CD4-positive, alpha-beta T cell treated with Interleukin-6 at 100 ng/mL for 8 hours (primary cell): ENCODE results near the gene ALB.

Experiments used
- DNase-seq: peaks from one replicate; pipeline ENCODE4 v3.0.0-alpha.2; 2020; ENCODE audit warnings: mixed read lengths, low spot score

The ALB gene

DNA sequence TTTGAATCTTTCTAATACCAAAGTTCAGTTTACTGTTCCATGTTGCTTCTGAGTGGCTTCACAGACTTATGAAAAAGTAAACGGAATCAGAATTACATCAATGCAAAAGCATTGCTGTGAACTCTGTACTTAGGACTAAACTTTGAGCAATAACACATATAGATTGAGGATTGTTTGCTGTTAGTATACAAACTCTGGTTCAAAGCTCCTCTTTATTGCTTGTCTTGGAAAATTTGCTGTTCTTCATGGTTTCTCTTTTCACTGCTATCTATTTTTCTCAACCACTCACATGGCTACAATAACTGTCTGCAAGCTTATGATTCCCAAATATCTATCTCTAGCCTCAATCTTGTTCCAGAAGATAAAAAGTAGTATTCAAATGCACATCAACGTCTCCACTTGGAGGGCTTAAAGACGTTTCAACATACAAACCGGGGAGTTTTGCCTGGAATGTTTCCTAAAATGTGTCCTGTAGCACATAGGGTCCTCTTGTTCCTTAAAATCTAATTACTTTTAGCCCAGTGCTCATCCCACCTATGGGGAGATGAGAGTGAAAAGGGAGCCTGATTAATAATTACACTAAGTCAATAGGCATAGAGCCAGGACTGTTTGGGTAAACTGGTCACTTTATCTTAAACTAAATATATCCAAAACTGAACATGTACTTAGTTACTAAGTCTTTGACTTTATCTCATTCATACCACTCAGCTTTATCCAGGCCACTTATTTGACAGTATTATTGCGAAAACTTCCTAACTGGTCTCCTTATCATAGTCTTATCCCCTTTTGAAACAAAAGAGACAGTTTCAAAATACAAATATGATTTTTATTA is 28.3 kb downstream of the ALB start:
- DNase-seq = no peak

DNA sequence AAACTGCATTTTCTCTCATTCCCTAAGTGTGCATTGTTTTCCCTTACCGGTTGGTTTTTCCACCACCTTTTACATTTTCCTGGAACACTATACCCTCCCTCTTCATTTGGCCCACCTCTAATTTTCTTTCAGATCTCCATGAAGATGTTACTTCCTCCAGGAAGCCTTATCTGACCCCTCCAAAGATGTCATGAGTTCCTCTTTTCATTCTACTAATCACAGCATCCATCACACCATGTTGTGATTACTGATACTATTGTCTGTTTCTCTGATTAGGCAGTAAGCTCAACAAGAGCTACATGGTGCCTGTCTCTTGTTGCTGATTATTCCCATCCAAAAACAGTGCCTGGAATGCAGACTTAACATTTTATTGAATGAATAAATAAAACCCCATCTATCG is 29.1 kb downstream of the ALB start:
- DNase-seq = no peak

DNA sequence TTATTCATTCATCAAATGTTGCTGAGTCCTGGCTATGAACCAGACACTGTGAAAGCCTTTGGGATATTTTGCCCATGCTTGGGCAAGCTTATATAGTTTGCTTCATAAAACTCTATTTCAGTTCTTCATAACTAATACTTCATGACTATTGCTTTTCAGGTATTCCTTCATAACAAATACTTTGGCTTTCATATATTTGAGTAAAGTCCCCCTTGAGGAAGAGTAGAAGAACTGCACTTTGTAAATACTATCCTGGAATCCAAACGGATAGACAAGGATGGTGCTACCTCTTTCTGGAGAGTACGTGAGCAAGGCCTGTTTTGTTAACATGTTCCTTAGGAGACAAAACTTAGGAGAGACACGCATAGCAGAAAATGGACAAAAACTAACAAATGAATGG is 30.2 kb downstream of the ALB start:
- DNase-seq = no peak

DNA sequence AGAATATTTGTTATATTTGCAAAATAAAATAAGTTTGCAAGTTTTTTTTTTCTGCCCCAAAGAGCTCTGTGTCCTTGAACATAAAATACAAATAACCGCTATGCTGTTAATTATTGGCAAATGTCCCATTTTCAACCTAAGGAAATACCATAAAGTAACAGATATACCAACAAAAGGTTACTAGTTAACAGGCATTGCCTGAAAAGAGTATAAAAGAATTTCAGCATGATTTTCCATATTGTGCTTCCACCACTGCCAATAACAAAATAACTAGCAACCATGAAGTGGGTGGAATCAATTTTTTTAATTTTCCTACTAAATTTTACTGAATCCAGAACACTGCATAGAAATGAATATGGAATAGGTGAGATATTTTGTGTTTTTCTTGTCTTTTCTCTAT is 31.9 kb downstream of the ALB start, which contains the start of gene AFP:
AFP (plus strand) TSS at position 238 of the 400 bp plus-strand sequence; CDS start at position 280, 42 bp downstream.
- no peak for DNase-seq

DNA sequence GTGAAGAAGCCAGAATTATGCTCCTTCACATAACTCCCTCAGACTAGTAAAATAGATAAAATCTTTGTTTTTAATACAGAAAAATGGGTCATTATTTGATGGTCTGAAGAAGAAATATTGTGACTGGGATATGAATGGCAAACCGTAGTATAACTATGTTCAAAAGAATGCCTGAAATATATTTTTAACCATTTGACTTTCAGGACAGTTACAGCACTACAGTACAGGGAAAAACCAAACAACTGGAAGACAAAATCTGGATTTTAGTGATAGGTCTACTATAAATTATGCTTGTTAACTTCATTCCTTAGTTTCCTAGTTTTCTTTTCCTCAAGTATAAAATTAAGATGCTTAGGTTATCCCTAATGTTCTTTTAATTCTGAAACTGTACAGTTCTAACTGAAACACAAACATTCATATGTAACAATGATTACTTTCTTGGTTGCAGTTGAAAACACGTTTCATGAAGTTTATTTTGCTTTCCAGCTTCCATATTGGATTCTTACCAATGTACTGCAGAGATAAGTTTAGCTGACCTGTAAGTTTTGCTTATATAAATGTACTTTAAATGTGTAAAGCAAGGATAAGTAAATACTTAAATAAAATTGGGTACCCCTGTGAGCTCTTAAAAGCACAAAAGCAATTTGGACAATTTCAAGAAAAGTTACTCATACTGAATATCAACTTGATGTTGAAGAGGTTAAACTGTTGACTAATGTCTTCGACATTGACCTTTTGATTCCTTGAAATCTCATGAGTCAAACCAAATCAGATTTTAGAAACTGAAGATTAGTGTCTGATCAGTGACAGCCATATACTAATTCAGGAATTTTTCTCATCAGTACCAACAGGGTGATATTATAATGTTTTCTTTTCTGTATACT is 32.8 kb downstream of the ALB start:
- no peak for DNase-seq

DNA sequence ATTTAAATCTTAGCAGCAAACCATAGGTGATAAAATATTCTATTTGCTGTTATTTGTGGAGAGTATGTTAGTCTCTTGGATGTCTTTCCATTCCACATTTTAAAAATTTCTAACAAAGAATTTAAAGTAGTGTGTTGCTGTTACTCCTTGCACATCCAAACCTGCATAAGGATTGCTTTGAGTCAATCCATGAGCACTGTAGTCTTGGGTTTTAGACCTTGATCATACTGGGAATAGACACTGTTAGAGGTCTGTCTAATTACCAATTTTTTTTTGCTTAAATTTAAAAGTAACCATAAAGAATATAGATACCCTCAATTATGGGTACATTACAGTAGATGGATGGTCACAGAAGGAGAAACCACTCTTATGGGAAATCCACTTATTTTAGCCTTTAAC is 33.5 kb downstream of the ALB start:
- no peak for DNase-seq

DNA sequence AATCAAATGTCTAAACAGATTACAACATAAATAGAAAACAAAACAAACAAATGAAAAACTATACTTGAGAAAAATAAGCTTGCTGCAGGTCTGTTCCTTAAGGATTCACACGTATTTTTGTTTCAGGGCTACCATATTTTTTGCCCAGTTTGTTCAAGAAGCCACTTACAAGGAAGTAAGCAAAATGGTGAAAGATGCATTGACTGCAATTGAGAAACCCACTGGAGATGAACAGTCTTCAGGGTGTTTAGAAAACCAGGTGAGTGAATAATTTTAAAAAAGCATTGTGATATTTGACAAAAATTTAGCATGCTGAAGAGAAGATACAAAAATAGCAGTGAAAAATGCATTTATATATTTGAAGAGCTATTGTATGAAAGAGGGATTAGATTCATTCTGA is 34.0 kb downstream of the ALB start:
- no peak for DNase-seq

DNA sequence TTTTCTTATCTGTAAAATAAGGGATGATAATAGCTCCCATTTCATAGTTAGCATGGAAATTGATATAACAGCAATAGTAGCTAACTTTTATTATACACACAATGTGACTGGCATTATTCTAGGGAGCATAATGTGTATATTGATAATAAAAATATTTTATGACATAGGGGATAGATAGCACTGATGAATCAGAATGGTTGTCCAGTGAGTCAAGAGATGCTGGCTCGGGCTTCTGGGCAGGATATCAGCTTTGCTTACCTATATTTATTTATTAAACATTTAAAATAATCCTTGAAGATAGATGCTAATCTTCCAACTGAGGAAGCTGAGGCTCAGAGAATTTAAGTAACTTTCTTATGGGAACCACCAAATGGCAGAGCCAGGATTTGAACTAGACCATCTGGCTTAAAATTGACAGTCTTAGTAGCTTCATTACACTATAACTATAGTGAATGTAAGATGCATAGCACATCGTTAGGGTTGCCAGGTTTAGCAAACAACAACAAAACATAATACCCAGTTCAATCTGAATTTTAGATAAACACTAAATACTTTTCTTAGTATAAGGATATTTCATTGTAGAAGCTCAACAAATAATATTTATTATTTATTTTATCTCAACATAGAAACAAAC is 34.6 kb downstream of the ALB start:
- no peak for DNase-seq

DNA sequence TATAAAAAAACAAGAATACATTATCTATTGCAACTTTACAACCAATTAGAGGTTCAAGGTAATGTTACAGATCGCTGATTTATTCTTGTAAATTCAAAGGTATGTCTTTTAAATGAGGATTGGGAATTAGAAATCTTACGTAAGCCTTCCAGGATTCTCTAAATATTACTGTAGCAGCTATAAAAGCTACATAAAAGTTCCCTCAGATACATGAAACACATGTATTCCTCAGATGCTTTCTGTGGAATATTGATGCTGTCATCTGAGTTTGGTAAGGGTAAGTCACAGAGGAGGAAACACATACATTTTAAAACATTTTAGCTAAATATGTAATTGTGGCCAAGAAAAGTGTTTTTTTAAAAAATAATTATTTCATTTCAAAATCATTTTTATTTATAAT is 35.4 kb downstream of the ALB start:
- no peak for DNase-seq

DNA sequence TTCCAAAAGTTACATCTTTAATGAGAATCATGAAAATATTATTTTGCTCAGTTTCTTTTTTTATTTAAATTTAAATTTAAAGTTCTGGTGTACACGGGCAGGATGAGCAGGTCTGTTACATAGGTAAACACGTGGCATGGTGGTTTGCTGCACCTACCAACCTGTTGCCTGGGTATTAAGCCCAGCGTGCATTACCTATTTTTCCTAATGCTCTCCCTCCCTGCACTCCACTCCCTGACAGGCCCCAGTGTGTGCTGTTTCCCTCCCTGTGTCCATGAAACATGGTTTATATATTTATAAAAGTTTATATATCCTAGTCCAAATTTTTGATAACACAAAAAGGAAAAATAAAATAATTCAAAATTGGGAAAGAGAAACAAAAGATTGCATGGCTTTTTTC is 35.9 kb downstream of the ALB start:
- no peak for DNase-seq

DNA sequence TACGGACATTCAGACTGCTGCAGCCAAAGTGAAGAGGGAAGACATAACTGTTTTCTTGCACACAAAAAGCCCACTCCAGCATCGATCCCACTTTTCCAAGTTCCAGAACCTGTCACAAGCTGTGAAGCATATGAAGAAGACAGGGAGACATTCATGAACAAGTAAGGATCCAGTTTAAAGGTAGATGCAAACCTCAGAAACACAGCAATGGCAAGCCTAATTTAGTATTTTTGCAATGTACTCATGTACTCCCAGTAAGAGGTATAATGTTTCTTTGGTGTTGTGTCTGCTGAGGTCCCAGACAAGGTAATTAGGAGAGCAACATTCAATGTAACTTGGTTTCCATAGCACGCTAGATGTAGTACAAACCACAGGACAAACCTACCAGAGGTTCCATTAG is 36.6 kb downstream of the ALB start:
- no peak for DNase-seq

DNA sequence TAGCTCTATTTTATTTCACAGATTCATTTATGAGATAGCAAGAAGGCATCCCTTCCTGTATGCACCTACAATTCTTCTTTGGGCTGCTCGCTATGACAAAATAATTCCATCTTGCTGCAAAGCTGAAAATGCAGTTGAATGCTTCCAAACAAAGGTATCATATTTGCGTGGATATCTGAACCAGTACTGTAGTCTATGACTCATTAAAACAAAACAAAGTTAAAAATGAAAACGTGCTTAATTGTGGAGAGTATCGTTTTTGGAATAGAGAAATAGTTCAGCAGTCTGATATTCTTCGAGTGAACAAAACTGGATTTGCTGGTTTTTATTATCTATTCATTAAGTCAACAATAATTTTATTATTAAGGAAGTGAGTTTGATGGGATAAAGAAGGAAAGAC is 38.2 kb downstream of the ALB start:
- no peak for DNase-seq

DNA sequence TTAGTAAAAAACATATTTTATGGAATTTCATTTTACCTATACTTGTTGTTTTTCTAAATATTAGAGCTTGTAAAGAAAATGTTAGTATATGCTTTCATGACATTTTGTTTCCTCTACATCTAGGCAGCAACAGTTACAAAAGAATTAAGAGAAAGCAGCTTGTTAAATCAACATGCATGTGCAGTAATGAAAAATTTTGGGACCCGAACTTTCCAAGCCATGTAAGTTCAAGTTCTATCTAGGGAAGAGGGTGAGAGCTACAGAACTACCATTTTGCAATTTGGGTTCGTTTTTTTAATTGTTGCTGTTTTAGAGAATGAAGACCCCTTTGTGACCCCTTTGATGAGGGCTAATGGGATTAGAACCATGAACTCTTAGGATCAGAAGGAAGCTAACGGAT is 39.1 kb downstream of the ALB start:
- DNase-seq = no peak

DNA sequence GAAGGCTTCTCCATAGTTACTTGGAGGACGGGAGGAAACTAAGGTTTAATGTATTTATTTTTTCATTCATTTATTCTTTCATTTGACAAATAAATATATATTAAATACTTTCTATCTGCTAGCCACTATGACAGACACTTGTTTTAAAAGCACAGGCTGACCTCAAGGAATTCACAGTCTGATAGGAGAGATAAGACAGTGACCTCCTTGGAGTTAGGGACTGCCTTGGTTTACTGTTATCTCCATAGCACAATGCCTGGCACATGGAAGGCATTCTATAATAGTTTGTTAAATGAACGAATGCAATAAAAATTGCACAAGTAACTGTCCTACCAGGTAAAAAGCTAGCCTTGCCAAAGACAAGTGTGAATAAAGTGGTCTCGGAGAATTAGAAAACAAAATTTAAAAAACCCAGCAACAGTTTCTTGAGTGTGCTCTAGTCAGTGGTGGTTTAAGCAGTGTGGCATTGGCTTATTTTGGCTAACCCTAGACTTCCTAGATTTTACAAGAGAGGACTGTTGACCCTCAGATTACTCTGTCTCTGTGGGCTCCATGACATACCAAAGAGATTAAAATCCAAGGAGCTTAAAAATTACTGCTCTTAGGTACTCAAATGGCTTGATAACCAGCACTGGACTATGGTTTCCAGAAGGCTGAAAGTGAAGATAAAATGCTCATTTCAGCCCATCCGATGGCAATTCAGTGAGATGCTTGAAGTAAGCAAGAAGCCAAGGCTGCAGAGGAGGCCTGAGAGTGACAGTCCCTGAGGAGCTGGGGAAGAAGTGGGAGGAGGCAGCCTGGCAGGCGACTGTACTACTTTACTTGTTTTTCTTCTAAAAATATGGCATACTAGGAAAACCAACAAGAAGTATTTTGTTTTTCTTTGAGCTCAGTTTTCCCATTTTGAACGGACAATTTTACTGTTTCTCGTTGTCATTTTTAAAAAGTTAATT is 41.6 kb downstream of the ALB start:
- DNase-seq = no peak

DNA sequence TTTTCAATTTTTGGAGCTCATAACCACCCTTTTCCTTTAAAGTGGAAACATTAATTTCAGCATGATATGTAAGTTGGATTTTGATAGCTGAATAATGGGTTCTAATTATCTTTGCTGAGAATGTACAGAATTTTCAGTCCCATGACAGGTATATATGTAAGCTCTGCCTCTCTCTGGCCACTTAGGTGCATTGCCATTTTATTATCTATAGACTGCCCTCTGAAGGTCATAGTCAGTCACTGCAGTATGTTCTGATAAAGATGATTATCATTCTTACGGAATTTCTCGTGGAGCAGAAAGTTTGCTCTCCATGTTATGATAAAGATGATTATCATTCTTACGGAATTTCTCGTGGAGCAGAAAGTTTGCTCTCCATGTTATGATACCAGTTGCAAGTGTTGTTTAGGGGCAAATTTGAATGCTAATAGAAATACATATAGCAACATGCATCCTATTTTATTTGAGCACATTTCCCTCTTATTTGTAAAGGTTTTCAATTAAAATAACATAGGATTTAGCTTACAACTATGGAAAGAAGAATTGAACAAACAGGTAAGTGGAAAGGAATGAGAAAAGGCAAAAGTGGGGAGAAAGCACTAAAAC is 42.4 kb downstream of the ALB start:
- DNase-seq = peak; percentile 5

DNA sequence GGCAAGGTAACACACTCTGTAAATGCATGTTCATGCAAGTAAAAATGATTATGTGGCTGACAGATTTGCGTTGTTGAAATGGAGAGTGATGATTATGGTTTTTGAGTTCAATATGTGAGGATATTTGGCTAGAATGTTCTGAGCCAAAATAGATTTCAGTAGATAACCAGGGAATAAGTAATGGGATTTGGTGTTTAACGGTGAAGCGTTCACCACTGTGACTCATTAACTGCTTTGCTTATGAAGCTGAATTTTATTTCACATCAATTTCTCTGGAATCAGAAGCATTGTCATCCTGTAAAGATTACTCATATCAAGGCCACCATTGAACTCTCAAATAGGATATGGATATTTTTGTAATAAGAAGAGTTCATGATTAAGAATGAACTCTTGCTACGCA is 43.6 kb downstream of the ALB start:
- DNase-seq = no peak

DNA sequence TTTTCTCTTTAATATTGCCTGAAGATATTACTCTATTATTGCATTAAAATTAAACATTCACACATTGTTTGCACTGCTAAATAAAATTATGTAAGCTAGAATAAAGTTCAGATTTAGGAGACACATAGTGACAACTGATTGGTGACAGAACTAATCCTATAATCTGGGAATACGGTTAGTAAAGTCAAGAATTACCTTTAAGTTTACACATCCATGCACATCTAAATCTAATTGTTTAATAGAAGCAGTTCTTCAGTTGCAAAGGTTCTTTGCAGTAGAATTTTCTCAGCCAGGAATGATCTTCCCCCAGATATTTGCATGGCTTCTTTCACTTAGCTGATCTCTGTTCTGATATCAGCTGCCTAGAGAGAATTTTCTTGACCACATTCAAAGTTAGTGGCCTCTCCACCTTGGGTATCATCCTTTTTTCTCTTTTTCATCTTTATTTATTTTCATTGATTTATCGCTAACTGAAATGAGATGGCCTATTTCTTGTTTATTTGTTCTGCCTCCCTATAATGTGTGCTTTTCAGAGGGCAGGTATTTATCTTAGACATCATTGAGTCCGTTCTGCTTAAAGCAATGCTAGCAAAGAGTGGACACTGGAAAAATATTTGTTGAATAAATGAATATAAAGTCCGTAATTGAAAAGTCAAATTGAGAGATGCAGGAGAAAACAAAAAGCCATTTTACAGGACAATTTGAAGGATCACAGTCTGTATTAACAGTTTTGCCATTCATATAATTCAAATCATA is 44.5 kb downstream of the ALB start:
- no peak for DNase-seq

DNA sequence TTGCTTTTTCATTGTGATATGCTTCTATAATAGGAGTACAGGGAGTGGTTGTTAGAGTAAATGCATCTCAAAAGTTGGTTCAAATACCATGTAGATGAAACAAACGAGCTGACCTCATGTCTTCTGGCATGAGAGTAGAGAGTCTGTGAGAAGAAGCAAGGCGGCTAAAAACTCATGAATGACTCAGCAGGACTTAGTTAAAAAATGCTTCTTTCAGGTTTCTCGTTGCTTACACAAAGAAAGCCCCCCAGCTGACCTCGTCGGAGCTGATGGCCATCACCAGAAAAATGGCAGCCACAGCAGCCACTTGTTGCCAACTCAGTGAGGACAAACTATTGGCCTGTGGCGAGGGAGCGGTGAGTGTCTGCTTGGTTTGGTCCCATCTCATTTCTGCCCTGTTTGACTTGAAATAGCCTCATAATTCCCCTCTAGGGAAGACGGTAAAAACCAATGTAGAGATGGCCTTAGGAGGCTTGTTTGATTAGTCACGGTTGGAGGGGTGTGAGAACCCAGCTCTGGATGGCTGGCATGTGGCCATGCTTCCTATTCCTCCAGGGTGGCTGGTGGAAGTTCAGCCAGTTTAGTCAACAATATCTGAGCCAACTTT is 46.4 kb downstream of the ALB start:
- no peak for DNase-seq

DNA sequence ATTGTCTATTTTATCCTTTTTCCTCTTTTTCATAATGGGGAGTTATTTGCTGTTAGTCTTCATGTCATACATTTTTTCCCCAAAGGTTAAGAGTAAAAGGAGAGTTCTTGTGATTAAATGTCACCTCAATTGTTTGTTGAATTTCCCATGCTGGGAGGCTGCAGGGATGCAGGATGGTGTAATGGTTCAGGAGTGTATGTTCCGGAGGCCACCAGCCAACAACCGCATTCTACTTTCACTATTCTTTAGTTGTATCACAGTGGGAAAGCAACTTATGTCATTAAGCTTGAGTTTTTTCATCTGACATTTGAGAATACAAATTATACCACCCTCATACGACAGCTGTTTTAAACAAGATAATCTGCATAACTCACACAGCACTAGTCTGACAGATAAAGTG is 47.3 kb downstream of the ALB start:
- DNase-seq = no peak
